Measurements from ENCODE around the gene ZBTB46.

DNA sequence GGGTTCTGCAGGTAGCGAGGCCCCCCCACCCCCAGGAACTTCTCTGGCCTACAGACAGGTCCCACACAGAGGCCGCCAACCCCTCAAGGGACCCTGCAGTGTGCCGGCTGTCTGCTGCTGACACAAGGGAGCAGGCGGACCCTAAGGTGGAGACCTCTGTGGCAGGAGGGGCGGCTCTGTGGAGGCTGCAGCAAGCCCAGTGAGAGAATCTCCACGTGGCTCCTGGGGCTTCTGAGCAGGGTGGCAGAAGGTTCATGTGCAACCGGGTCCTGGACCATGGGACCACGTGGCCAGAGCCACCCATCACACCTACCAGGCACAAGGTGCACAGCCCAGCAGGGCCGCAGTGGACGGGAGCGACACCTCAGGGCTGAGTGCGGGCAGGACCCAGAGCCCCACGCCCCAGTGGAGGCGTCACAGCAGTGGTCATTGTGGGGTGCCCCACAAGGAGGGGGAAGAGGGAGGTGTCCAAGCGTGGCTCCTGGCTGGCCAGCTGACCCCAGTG is 127.5 kb downstream of the ZBTB46 start:
- TF ChIP-seq, protein P1, sequence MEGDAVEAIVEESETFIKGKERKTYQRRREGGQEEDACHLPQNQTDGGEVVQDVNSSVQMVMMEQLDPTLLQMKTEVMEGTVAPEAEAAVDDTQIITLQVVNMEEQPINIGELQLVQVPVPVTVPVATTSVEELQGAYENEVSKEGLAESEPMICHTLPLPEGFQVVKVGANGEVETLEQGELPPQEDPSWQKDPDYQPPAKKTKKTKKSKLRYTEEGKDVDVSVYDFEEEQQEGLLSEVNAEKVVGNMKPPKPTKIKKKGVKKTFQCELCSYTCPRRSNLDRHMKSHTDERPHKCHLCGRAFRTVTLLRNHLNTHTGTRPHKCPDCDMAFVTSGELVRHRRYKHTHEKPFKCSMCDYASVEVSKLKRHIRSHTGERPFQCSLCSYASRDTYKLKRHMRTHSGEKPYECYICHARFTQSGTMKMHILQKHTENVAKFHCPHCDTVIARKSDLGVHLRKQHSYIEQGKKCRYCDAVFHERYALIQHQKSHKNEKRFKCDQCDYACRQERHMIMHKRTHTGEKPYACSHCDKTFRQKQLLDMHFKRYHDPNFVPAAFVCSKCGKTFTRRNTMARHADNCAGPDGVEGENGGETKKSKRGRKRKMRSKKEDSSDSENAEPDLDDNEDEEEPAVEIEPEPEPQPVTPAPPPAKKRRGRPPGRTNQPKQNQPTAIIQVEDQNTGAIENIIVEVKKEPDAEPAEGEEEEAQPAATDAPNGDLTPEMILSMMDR (IDR thresholded peaks at IDR 0.05 in 8 of 11, conservative IDR thresholded peaks at IDR 0.05 in 3 of 11): no peak
- TF ChIP-seq POLR2AphosphoS5 (IDR thresholded peaks at IDR 0.05): peak in 1 of 3 donors; percentile 66

Data from spleen (tissue), 7 donors.